Loucy (cell line): ENCODE measurements around the gene PPP4R3A.

Experiments
- EZH2phosphoT487 ChIP-seq: fragments of 200-600 bp; IDR thresholded peaks from 2 replicates; pipeline ENCODE4 v1.6.1; 2018; ENCODE audit warnings: antibody characterized with exemption, mild to moderate bottlenecking, moderate library complexity, borderline replicate concordance
- TF ChIP-seq, protein P1 (sequence below): fragments of 200-600 bp; sonication (generic); conservative IDR thresholded peaks from 2 replicates; pipeline ENCODE4 v1.5.1; 2014; ENCODE audit warnings: mild to moderate bottlenecking, antibody characterized with exemption, low read length

GRCh38 chr14:91418387-91419043, 91.6 kb downstream of the PPP4R3A start:
- TF ChIP-seq, protein P1, sequence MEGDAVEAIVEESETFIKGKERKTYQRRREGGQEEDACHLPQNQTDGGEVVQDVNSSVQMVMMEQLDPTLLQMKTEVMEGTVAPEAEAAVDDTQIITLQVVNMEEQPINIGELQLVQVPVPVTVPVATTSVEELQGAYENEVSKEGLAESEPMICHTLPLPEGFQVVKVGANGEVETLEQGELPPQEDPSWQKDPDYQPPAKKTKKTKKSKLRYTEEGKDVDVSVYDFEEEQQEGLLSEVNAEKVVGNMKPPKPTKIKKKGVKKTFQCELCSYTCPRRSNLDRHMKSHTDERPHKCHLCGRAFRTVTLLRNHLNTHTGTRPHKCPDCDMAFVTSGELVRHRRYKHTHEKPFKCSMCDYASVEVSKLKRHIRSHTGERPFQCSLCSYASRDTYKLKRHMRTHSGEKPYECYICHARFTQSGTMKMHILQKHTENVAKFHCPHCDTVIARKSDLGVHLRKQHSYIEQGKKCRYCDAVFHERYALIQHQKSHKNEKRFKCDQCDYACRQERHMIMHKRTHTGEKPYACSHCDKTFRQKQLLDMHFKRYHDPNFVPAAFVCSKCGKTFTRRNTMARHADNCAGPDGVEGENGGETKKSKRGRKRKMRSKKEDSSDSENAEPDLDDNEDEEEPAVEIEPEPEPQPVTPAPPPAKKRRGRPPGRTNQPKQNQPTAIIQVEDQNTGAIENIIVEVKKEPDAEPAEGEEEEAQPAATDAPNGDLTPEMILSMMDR: peak; percentile 99
- TF ChIP-seq EZH2phosphoT487: no peak
